Measurements from ENCODE around the gene EGLN3. TPM values are rescaled to one million over a fixed set of nuclear protein-coding genes. Genes with fewer than 3 reads are reported as not detected.
"Not testable (repeated sequence)": the region's sequence is repeated elsewhere in the genome, so short reads cannot be mapped to it uniquely, and the experiment has no call there.

EGLN3 gene
- total RNA-seq, 1 donor from 2014 or later: 10.3 TPM

DNA sequence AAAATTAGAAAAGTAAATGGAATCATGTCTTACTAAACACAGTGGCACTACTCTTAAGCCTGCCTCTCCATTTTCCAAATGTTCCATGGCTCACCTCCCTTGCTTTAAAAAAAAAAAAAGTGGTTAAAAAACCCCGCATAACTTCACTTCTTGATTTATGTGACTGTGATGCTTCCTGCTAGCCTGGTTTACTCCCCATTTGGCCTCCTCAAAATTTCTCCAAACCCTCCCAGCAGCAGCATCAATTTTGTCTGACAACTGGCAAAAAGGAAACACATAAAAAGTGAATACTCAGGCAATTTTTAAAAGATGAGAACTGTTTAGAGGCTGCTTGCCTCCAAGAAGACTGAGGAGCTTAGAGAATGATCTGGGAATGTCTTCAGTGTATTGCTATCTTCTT, 17.8 kb upstream of the EGLN3 start:
- Histone ChIP-seq H3K27ac (no peak overlapping the region), H3K27me3 (no peaks in the 10 kb centered on the region), H3K36me3 (no peaks in the 10 kb centered on the region), H3K4me1 (no peaks in the 10 kb centered on the region), H3K9me3 (no peaks in the 10 kb centered on the region), H3K4me3 (no peak overlapping the region)
- DNase-seq (ENCODE audit: extremely low spot score in 2 of 2): no peak
- intact Hi-C loops (cut with DNase I): no loop called here
- TF ChIP-seq, protein P1, sequence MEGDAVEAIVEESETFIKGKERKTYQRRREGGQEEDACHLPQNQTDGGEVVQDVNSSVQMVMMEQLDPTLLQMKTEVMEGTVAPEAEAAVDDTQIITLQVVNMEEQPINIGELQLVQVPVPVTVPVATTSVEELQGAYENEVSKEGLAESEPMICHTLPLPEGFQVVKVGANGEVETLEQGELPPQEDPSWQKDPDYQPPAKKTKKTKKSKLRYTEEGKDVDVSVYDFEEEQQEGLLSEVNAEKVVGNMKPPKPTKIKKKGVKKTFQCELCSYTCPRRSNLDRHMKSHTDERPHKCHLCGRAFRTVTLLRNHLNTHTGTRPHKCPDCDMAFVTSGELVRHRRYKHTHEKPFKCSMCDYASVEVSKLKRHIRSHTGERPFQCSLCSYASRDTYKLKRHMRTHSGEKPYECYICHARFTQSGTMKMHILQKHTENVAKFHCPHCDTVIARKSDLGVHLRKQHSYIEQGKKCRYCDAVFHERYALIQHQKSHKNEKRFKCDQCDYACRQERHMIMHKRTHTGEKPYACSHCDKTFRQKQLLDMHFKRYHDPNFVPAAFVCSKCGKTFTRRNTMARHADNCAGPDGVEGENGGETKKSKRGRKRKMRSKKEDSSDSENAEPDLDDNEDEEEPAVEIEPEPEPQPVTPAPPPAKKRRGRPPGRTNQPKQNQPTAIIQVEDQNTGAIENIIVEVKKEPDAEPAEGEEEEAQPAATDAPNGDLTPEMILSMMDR (IDR thresholded peaks at IDR 0.05): no peak
- no peak for TF ChIP-seq POLR2AphosphoS5 (IDR thresholded peaks at IDR 0.05; ENCODE audit: insufficient read depth in 1 of 2, low read depth in 1 of 2)
- no peak for TF ChIP-seq POLR2A (IDR thresholded peaks at IDR 0.05)

DNA sequence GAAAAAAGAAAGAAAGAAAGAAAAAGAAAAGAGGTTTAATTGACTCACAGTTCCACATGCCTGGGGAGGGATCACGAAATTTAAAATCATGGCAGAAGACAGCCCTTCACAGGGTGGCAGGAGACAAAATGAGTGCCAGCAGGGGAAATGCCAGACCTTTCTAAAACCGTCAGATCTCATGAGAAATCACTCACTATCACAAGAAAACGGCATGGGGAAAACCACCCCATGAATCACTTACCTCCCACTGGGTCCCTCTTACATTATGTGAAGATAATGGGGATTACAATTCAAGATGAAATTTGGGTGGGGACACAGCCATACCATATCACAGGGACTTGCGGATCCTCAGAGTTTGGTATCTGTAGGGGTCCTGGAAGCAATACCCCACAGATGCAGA, 16.3 kb upstream of the EGLN3 start:
- DNase-seq (ENCODE audit: extremely low spot score in 2 of 2): no peak
- H3K4me3 ChIP-seq: no peak overlapping the region
- no peak for TF ChIP-seq POLR2AphosphoS5 (IDR thresholded peaks at IDR 0.05; ENCODE audit: insufficient read depth in 1 of 2, low read depth in 1 of 2)
- TF ChIP-seq, protein P1 (IDR thresholded peaks at IDR 0.05): no peak
- no peak for TF ChIP-seq POLR2A (IDR thresholded peaks at IDR 0.05)
- no peaks in the 10 kb centered on the region for H3K36me3 ChIP-seq
- no peaks in the 10 kb centered on the region for H3K27me3 ChIP-seq
- no peaks in the 10 kb centered on the region for H3K4me1 ChIP-seq
- H3K9me3 ChIP-seq: no peaks in the 10 kb centered on the region
- H3K27ac ChIP-seq: no peak overlapping the region
- intact Hi-C loops (cut with DNase I): no loop called here

DNA sequence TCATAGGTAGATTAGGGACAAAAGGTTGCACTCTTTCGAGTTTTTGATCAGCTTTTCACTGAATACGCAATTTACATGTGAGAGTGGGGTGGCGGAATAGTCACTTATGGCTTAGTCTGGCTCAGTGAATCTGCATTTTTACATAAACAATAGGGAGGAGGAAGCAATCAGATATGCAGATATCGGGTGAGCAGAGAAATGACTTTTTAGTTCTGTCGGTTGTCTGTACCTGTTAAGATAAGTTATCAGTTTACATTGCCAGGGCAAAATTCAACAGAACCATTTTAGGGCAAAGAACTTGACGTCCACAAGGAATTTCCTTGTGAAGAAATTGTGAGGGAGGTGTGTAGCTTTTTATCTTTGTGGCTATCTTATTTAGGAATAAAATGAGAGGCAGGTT, 15.4 kb upstream of the EGLN3 start:
- DNase-seq (ENCODE audit: extremely low spot score in 2 of 2): no peak
- TF ChIP-seq POLR2AphosphoS5 (IDR thresholded peaks at IDR 0.05; ENCODE audit: insufficient read depth in 1 of 2, low read depth in 1 of 2) (no peak), POLR2A (IDR thresholded peaks at IDR 0.05) (no peak)
- TF ChIP-seq, protein P1 (IDR thresholded peaks at IDR 0.05): no peak
- H3K27ac ChIP-seq: no peak overlapping the region
- intact Hi-C loops (cut with DNase I): no loop called here
- H3K36me3 ChIP-seq: no peaks in the 10 kb centered on the region
- H3K9me3 ChIP-seq: no peaks in the 10 kb centered on the region
- H3K4me1 ChIP-seq: no peaks in the 10 kb centered on the region
- no peaks in the 10 kb centered on the region for H3K27me3 ChIP-seq
- H3K4me3 ChIP-seq: no peak overlapping the region

DNA sequence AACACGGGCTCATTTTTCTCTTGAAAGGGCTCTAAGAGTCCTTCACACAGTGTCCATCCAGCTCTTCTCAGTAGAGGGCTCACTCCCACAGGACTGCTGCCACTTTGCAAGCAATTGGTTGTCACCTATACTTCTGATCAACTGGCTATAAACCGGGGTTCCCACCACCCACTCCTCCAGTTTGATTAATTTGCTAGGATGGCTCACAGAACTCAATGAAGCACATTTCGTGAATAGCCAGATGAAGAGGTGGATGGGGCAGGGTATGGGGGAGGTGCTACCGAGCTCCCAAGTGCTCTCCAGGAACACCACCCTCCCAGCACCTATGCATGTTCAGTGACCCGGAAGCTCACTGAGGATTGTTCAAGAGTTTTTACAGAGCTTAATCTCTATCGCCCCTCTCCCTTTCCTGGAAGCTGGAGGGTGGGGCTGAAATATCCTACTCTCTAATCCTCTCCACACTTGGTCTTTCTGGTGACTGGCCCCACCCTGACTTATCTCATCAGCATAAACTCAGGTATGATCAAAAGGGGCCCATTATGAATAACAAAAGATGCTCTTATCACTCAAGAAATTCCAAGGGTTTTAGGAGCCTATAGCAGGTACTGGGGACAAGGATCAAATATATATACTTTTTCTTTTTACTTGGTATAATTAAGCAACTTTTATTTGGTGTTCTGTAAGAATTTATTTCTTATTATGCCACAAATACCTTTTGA, 13.9 kb upstream of the EGLN3 start:
- intact Hi-C loops (cut with DNase I): no loop called here
- H3K36me3 ChIP-seq: no peaks in the 10 kb centered on the region
- no peak for DNase-seq (ENCODE audit: extremely low spot score in 2 of 2)
- H3K4me1 ChIP-seq: no peaks in the 10 kb centered on the region
- H3K4me3 ChIP-seq: no peak overlapping the region
- H3K27me3 ChIP-seq: no peaks in the 10 kb centered on the region
- no peak for TF ChIP-seq POLR2A (IDR thresholded peaks at IDR 0.05)
- TF ChIP-seq, protein P1 (IDR thresholded peaks at IDR 0.05): no peak
- no peak for TF ChIP-seq POLR2AphosphoS5 (IDR thresholded peaks at IDR 0.05; ENCODE audit: insufficient read depth in 1 of 2, low read depth in 1 of 2)
- no peak overlapping the region for H3K27ac ChIP-seq
- H3K9me3 ChIP-seq: no peaks in the 10 kb centered on the region

DNA sequence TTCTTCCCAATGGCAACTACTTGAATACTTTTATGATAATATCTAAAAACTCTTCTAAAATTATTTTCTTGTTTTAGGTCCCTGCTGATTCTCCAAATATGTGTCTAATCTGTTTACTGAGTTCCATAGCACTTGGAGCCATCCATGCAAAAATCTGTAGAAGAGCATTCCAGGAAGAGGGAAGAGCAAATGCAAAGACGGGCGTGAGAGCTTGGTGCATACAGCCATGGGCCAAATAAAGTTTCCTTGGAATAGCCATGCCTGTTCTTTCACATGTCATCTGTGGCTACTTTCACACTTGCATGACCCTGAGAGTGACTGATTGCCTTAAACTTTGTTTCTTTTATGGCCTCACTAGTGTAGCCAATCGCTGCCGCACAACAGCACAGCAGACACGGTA, 13.0 kb upstream of the EGLN3 start:
- TF ChIP-seq, protein P1 (IDR thresholded peaks at IDR 0.05): no peak
- TF ChIP-seq POLR2A (IDR thresholded peaks at IDR 0.05) (no peak), POLR2AphosphoS5 (IDR thresholded peaks at IDR 0.05; ENCODE audit: insufficient read depth in 1 of 2, low read depth in 1 of 2) (no peak)
- no peak for DNase-seq (ENCODE audit: extremely low spot score in 2 of 2)
- H3K4me1 ChIP-seq: no peaks in the 10 kb centered on the region
- no peaks in the 10 kb centered on the region for H3K27me3 ChIP-seq
- H3K36me3 ChIP-seq: no peaks in the 10 kb centered on the region
- intact Hi-C loops (cut with DNase I): no loop called here
- no peaks in the 10 kb centered on the region for H3K9me3 ChIP-seq
- no peak overlapping the region for H3K4me3 ChIP-seq
- no peak overlapping the region for H3K27ac ChIP-seq

DNA sequence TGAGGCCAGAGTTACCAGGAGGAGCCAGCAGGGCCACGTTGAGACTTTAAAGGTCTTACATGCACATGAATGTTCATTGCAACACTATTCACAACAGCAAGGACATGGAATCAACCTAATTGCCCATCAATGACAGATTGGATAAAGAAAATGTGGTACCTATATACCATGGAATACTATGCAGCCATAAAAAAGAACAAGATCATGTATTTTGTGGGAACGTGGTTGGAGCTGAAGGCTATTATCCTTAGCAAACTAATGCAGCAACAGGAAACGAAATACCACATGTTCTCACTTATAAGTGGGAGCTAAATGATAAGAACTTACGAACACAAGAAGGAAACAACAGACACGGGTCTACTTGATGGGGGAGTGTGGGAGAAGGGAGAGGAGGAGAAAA, 11.6 kb upstream of the EGLN3 start:
- H3K4me3 ChIP-seq; H3K27me3 ChIP-seq; H3K9me3 ChIP-seq; H3K27ac ChIP-seq; intact Hi-C loops (cut with DNase I); H3K36me3 ChIP-seq; H3K4me1 ChIP-seq; DNase-seq (ENCODE audit: extremely low spot score in 2 of 2): not testable (repeated sequence)
